ENCODE results near the gene RIMS4. TPM values are rescaled to one million over a fixed set of nuclear protein-coding genes. Genes with fewer than 3 reads are reported as not detected.

Gene RIMS4
- total RNA-seq, 1 experiment from 2014 or later = 16.3 TPM

DNA sequence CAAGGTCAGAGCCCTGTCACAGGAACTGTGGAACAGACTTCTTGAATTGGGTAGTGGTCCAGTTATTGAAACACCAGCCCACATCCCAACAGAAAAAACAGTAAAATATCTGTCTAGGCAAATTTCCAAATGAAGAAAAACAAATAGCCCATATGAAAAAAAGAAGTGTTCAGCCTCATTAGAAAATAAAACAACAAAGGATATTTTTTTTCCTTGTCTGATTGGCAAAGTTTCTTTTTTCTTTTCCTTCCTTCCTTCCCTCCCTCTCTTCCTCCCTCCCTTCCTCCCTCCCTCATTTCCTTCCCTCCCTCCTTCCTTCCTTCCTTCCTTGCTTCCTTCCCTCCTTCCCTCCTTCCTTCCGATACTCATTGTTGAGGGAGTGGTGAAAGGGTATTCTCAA lies 20.6 kb upstream of the RIMS4 start:
- TF ChIP-seq, protein P1, sequence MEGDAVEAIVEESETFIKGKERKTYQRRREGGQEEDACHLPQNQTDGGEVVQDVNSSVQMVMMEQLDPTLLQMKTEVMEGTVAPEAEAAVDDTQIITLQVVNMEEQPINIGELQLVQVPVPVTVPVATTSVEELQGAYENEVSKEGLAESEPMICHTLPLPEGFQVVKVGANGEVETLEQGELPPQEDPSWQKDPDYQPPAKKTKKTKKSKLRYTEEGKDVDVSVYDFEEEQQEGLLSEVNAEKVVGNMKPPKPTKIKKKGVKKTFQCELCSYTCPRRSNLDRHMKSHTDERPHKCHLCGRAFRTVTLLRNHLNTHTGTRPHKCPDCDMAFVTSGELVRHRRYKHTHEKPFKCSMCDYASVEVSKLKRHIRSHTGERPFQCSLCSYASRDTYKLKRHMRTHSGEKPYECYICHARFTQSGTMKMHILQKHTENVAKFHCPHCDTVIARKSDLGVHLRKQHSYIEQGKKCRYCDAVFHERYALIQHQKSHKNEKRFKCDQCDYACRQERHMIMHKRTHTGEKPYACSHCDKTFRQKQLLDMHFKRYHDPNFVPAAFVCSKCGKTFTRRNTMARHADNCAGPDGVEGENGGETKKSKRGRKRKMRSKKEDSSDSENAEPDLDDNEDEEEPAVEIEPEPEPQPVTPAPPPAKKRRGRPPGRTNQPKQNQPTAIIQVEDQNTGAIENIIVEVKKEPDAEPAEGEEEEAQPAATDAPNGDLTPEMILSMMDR (conservative IDR thresholded peaks at IDR 0.05) = no peak
- H3K4me2 ChIP-seq (ENCODE audit: insufficient read depth, insufficient read length, low read length) = no peak overlapping the region
- Mint-ChIP-seq H3K4me3 (no peak overlapping the region), H3K9me3 (peaks cover 8 to 12% of the 10 kb centered on the region in 2 experiments; a peak in 4 of 5 replicates), H3K36me3 (ENCODE audit: insufficient read depth in 1 of 3, low read depth in 3 of 3) (peaks cover 0 to 17% (median 0%) of the 10 kb centered on the region in 3 experiments; a peak in 3 of 7 replicates), H3K27me3 (ENCODE audit: low read depth) (peaks cover 10% of the 10 kb centered on the region), H3K4me1 (peaks cover 26 to 36% of the 10 kb centered on the region in 2 experiments), H3K27ac (no peak overlapping the region)
- H4K5ac ChIP-seq (ENCODE audit: insufficient read length, low read depth, low read length) = no peak overlapping the region
- no peak overlapping the region for H3K9ac ChIP-seq (ENCODE audit: extremely low read depth, insufficient read length, low read length)
- H3K18ac ChIP-seq (ENCODE audit: insufficient read length, low read depth, low read length) = no peak overlapping the region
- H3K79me2 ChIP-seq (ENCODE audit: insufficient read depth, low read length) = no peaks in the 10 kb centered on the region
- no peak overlapping the region for H3K56ac ChIP-seq (ENCODE audit: insufficient read length, low read depth, low read length)
- H3K4me1 ChIP-seq (ENCODE audit: insufficient read depth, low read length) = peaks cover 7% of the 10 kb centered on the region; the same call in 1 of the 2 replicates
- H3K14ac ChIP-seq (ENCODE audit: insufficient read depth, low read length) = no peak overlapping the region
- H3K27ac ChIP-seq (ENCODE audit: insufficient read length, low read depth, low read length) = no peak overlapping the region
- H2AK5ac ChIP-seq (ENCODE audit: insufficient read length, low read length) = no peak overlapping the region
- H3K4ac ChIP-seq (ENCODE audit: low read depth, low read length) = no peak overlapping the region
- H2BK12ac ChIP-seq (ENCODE audit: insufficient read length, low read depth, low read length) = no peak overlapping the region
- no peak overlapping the region for H3T11ph ChIP-seq (ENCODE audit: low read length)
- no peak for DNase-seq
- H3K23me2 ChIP-seq (ENCODE audit: insufficient read length, low read depth, low read length, poor library complexity, severe bottlenecking) = no peaks in the 10 kb centered on the region
- no peak overlapping the region for H2BK5ac ChIP-seq (ENCODE audit: insufficient read length, low read length)
- no peaks in the 10 kb centered on the region for H4K20me1 ChIP-seq (ENCODE audit: control insufficient read depth, insufficient read depth, insufficient read length)
- H2BK20ac ChIP-seq (ENCODE audit: low read depth, low read length, poor library complexity, severe bottlenecking) = no peak overlapping the region
- no peak overlapping the region for H3K23ac ChIP-seq (ENCODE audit: insufficient read length, low read depth, low read length)
- no peaks in the 10 kb centered on the region for H3K9me3 ChIP-seq (ENCODE audit: control insufficient read depth, low read depth, low read length)
- H2BK15ac ChIP-seq (ENCODE audit: low read depth, low read length) = no peak overlapping the region
- H2BK120ac ChIP-seq (ENCODE audit: low read depth, low read length, poor library complexity, severe bottlenecking) = no peak overlapping the region
- no peak overlapping the region for H2AFZ ChIP-seq (ENCODE audit: low read length)
- H4K8ac ChIP-seq (replicated peaks; ENCODE audit: insufficient read length, low read depth, low read length) = no peak overlapping the region
- no peaks in the 10 kb centered on the region for H3K27me3 ChIP-seq (ENCODE audit: insufficient read depth, low read length)
- no peak overlapping the region for H4K91ac ChIP-seq (ENCODE audit: insufficient read length, low read depth, low read length)
- H3K79me1 ChIP-seq (ENCODE audit: insufficient read depth, low read depth, low read length, poor library complexity, severe bottlenecking) = no peaks in the 10 kb centered on the region
- WGBS (ENCODE audit: extremely low coverage, insufficient read length, low lambda C conversion rate) = no CpG with 5 or more reads among the region's 1 CpG

Measured in H9 (cell line).